Fibroblast of skin of right biceps (primary cell): Measurements from ENCODE around the gene DYSF.

Experiments used
- DNase-seq: peaks from one replicate; pipeline ENCODE4 v3.0.0-alpha.2; 2013

DYSF gene

DNA sequence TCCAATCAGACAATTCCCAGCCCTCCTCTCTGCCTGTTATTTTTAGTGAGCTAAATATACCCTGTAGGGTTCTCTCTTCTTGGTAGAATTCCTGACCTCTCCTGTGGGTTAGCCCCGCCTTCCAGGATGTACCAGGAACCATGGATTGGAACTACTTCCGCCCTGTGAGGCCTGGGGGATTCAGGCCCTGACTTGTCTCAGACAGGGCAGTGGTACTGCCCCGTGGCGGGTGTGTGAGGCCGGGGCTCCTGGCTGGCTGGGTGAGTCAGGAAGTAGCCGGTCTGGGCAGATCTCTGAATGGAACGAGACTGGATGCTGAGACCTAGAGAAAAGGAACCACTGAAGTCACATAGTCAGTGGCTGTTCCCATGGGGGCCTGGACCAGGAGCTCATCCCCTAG lies 50.5 kb downstream of the DYSF start:
- no peak for DNase-seq

DNA sequence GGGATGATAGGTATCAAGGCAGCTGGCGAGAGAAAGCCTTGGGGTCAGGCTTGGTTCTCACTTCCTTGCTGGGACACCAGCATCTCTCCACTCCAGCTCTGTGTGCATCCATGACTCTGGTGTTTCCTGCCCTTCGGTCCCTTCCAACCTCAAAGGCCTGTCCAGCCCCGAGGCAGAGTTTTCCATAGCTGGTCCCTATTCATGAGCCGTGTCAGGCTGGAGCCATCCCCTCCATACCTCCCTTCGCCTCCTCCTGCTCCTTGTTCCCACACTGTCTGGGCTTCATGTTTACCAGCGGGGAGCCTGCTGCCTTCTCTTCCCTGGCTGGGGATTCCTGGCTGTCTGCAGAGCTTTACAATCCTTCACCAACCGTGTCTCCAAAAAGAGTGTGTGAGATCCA lies 51.2 kb downstream of the DYSF start:
- DNase-seq = no peak

DNA sequence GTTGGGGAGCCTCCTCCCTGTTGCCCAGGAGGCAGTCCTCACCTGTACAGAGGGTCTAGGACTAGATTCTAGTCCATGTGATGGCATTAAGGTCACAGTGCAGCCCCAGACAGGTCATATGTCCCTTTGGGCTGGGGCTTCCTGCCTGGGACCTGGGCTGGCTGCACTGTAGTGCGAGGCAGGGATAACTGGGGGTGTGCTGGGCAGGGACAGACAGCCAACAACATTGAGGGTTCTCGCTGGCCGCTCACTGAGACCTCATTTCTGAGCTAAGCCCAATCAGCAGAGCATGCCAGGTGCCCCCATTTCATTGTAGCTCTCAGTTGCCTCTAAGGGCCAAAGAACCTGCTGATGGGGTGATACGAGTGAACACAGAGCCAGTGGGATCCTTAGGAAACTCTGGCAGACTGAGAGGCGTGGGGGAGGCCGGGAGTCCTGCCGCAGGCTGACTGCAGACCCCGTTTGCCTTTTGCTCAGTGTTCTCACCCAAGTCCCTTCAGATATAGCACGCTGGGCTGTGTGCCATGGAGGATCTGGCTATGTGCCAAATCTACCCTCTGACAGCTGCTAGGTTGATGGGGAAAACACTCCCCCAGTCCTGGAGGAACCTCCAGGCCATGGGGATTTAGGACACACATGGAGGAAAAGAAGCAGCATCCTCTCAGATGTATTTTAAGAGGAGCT lies 51.9 kb downstream of the DYSF start:
- no peak for DNase-seq

DNA sequence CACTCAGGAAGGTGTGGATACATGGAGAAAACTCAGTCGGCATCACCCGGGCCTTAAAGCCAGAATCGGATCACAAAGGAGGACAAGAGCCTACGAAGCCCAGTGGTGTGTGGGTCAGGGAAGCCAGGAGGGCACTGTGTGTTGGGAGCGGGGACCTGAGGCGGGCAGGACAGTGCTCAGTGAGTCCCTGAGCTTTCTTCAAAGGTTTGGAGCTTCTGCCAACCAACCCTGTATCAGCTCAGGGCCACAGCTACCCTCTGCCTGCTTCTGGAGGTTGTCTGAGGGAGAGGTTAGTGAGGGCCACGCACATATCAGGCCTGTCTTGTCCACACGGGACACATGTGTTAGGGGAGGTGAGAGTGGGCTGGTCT lies 52.4 kb downstream of the DYSF start:
- DNase-seq = no peak

DNA sequence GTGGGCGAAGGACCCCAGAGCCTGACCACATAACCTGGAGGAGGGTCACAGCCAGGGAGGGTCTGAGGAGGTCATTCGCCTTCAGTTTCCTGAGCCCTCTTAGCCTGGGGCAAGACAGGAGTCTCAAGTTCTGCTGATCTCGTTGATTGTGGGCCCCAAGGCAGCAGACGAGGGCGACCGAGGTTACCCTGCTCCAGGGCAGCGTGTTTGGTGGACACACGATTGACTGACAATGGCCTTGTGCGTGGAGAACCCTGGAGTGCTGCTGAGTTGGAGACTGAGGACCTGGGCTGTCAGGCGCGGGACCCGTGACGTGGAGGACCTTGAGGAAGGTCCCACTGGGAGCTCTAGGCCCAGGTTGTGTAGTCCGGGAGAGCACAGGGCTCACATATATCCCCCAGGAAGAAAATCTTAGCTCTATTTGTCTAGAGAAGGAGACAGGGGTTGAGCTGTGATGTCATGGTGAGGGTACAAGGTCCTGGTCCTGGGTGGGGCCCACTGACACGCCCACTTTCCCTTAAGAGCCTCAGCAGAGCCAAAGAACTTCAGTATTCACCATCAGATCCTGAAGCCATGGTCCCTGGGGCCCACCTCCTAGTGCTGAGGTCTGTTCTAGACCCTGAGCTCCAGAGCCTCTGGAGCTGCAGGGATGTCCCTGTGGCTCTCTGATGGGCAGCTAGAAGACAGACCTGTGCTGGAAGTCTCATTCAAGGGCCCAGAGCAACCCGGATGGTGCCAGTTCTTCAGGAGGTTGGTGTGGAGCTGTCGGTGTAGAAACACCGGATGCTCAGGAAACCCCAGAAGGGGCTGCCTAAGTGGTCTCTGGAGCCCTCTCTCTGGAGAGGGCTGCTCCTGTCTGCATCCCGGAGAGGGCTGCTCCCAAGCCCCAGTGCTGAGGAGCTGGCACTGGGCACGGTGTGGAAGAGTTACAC lies 53.1 kb downstream of the DYSF start:
- no peak for DNase-seq

DNA sequence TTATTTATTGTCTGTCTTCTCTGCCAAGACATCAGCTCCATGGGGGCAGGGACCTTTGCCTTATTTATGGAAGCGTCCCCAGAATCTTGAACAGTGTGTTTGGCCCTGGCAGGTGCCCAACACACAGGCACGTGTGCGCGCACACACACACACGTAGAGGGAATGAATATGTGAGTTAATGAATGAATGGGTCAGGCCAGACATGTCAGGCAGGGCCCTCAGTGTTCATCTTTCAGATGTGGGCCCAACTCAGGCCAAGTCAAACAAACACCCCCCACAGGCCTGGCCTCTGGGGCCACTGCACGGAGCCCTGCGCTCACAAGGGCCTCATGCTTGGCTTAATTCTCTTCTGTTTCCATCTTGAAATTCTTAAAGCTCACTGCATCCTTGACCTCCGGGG lies 54.1 kb downstream of the DYSF start:
- no peak for DNase-seq

DNA sequence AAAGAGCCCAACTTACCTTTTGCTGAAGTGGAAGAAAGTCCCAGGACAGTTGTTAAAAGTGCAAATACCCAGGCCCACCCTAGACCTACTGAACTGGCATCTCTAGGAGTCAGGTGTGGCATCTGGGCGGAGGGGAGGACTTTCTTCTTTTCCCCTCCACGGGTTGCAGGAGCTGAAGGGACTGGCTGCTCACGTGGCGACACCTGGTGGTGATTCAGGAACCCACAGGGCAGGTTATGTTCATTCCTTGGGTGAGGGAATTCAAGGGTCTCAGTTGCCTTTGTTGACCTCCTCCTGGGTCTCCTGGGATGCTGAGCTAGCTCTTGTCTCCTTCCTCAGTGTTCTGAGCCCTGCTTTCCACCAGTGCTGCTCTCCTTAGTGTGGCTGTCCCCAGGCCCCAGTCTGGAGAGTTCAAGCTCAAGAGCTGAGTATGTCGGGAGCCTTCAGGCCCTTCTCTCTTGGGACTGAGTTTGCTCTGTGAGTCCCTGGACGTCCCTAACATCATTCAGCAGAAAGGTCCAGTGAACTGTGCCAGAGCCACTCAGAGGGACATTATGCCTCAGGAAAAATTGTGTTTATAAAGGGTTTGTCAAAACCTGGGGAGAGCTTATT lies 56.9 kb downstream of the DYSF start:
- DNase-seq = peak; percentile 41

DNA sequence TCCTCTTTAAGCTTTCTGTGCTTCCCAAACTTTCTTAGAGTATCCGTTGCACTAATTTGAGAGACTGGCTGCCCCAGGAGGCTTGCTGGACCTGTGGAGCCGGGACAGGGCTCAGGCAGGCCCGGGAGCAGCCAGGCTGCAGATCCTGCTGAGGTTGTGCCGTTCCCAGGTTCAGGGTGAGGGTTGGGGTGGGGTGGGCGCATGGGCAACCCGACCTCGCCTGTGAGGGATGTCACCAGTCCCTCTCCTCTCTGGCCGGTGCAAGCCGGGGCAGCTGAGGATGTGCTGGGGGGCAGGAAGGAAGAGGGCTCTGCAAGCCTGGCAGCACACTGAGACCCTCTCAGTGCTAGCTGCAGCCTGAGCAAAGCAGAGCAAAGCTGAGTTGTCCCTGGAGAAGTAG lies 57.6 kb downstream of the DYSF start:
- DNase-seq = no peak

DNA sequence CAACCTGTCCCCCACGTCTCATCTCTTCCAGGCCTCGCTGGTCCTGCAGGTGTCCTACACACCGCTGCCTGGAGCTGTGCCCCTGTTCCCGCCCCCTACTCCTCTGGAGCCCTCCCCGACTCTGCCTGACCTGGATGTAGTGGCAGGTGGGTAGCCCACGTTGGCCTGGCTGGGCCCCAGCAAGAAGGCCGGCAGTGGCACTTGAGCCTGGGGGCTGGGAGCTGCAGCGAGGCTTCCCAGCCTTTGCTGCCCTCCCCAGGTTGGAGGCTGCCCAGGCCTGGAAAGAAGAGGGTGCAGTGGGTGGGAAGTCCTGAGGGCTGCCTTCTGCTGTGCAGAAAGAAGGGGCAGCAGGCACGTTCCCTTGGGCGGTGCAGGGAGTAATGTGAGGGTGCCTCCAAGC lies 58.4 kb downstream of the DYSF start:
- DNase-seq = no peak

DNA sequence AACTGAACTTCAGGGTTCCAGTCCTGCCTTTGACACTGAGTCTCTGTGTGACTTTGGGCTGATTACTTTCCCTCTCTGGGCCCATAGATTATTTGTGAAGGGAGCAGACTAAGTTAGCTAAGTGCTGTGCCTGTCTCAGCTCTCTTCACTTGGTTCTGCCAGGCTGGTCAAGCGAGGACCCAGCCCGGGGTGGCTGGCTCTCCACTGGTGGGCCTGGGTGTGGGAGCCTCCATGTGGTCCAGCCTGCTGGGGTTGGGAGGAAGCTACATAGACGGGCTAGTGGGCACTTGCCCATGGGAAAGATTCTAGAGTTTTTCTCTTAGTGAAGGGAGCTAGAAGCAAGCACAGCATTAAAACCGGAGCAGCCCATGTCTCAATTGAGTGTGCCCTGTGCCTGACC lies 59.0 kb downstream of the DYSF start:
- no peak for DNase-seq

DNA sequence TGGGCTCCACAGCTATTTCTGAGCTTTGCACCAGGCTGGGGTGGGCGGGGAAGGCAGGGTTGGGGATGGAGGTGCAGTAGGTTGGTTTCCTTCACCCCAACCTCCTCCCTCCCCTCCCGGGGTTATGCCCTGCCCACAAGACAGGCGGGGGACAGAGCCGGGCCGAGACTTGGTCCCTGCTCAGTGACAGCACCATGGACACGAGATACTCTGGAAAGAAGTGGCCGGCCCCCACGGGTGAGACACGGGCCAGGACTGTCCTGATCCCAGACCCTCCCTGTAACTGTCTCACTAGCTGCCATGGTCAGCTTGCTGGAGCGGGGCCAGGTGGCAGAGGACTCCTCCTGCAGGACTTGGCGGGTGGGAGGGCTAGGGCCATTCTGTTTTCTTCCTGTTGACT lies 59.7 kb downstream of the DYSF start:
- no peak for DNase-seq

DNA sequence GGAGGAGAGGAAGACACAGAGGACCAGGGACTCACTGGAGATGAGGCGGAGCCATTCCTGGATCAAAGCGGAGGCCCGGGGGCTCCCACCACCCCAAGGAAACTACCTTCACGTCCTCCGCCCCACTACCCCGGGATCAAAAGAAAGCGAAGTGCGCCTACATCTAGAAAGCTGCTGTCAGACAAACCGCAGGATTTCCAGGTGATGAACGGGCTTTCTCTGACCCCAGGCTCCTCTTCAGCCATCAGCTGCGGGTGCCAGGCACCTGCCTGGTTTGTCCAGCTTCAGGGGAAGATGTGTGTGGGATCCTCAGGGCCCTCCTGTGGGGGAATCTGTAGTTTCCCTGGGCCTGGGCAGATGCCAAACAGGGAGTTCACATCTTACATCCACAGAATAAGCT lies 60.4 kb downstream of the DYSF start:
- DNase-seq = no peak

DNA sequence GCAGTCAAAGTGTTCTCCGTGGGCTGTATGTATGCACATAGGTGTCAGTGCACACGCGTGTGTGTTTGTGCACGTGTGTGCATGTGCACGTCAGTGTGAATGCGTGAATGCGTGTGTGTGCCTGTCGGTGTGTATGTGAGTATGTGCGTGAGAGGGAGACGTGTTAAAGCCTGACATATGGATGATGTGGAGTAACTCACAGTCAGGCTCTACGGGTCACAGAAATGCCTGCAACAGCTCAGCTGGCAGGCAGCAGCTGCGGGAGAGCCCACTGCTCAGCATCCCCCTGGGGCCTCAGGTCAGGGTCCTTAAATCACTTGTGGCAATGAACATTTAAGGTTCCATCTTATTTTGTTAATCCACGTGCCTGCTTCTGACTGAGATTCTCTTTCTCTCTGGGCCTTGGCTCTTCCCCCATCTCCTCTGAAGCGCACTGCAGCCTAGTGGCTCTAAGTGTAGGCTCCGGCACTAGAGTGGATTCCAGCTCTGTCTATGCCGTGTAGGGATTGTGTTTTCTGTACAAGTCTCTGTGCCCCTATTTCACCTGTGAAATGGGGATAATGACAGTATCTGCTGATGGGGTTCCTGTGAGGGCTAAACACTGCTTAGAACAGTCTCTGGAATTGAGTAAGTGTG lies 63.0 kb downstream of the DYSF start:
- no peak for DNase-seq

DNA sequence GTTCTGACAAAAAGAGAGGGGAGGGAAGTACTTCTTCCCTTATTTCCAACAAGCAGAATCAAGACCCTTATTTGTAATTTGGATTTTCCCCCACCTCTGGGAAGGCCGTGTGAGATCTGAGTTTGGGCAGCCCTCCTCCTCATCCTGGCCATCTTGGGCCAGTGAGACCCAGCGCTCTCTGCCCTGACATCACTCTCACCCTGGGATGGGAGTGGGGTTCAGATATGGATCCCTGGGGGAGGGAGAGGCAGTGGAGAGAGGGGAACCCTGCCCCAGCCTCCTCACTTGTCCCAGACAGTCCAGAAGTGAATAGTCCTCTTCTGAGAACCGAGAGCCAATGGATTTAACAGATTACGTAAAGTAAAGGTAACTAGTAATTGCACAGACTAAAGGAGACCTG lies 64.5 kb downstream of the DYSF start:
- DNase-seq = no peak

DNA sequence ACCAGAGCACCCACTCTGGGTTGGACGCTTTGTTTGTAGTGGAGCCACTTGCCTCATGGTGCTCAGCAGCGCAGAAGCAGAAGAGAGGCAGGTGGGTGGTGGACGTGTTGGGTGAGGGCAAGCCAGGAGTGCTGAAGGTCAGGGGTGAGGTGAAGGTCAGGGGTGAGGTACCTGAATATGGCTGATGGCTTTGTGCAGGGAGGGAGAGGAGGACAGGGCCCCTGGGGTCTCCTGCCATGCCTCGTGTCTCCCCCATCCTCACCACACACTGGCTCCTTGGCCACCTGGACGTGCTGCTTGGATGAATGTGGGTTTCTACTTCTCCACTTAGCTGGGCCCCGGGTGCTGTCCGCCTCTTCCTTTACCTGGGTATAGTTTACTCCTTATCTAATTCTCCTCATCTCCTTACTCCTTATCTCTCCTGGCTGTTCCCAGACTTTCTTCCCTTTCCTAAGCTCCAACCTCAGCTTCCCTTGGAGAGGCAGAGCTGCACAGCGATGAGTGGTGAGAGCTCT lies 68.1 kb downstream of the DYSF start:
- no peak for DNase-seq

DNA sequence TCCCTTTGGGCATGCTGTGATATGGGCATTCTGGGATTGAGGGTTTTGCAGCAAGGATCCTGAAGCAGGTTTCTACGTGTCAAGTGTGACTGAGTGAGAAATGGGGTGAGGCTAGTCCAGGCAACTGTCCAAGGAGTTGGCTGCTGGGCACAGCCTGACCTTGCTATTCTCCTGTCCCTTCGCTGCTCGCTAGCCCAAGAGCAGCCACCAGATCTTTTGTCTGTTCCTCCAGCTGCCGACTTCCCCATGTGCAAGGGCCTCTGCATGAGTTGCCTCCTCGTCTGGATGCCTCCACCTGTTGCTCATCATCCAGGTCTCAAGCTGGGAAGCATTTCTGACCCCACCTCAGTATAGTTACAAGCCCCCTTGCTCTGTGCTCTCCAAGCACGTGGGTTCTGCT lies 71.1 kb downstream of the DYSF start:
- DNase-seq = no peak

DNA sequence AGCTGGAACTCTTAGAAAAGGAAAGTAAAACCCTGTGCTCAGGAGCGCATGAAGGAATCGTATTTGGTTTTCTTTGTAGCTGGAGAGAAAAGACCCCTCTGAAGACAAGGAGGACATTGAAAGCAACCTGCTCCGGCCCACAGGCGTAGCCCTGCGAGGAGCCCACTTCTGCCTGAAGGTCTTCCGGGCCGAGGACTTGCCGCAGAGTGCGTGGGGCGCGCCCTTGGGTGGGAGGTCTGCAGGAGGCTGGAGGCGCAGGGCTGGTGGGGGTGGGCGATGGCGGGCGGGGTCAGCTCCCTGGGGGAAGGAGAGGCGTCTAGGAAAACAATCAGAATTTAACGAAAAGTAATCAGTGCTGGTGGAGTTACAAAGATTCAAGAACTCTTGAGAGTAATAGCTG lies 72.8 kb downstream of the DYSF start:
- no peak for DNase-seq

DNA sequence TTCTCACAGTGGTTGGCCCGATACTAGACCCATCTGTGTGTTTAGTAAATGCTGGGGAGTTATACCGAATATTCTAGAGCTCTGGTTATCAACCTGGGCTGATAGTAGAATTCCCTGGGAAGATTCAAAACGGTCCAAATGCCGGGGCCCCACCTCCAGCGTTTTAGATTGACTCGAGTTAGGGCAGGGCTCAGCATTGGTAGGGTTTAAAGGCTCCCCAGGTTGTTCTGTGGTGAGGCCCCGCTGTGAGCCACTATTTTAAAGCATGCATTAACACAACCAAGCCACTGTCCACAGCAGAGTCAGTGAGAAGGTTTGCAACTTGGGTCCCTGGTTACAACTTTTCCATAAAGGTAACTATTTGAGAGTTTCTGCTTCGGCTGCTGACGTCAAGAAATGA lies 73.6 kb downstream of the DYSF start:
- DNase-seq = no peak

DNA sequence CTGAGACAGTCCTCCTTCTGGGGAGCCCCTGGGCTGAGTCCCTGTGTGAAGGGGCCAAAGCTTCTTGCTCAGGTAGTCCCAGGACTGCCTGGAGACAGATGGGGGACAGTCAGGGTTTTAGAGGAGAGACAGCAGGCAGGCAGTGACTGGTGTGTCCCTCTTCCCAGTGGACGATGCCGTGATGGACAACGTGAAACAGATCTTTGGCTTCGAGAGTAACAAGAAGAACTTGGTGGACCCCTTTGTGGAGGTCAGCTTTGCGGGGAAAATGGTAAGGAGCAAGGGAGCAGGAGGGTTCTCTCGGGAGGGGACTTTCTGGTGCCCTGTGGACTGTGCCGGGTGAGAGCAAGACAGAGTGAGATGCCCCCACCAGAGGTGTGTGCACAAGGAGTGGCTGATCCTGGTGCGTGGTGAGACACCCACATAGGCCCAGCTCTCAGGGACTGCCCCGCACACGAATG lies 74.8 kb downstream of the DYSF start:
- DNase-seq = no peak

DNA sequence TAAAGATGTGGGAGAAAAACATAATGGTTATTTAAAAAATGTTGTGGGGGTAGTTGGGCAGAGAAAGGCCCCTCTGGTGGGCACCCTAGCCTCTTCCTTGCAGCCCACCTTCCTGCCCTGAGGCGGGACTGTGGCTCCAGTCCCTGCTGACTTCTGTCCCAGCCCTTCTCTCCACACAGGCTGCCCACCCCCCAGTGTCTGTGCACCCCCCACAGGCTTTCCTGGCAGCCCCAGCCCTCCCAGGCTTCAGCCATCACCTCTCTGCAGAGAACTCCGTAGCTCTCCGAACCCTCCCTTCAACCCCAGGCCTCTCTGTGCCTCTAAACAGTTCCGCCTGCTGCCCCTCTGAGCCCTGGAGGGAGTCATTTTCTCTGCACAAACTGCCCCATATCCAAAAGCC lies 75.4 kb downstream of the DYSF start:
- DNase-seq = no peak

DNA sequence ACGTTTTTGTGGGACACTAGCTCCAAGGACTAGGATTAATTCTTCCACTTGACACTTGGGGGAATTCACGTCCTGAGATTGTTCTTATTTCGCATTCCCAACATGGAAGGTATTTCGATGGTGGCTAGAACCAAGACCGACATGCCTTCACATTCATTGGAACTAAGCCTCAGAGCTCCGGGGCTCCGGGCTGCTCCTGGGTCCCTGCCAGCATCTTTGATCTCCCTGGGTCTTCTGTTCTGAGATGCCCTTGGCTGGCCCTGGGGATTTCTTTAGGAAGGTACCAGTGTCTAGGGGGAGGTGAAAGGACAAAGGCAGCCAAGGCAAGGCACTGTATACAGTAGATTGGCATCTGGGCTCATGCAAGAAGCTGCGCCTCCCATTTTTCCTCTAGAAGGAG lies 76.8 kb downstream of the DYSF start:
- no peak for DNase-seq

DNA sequence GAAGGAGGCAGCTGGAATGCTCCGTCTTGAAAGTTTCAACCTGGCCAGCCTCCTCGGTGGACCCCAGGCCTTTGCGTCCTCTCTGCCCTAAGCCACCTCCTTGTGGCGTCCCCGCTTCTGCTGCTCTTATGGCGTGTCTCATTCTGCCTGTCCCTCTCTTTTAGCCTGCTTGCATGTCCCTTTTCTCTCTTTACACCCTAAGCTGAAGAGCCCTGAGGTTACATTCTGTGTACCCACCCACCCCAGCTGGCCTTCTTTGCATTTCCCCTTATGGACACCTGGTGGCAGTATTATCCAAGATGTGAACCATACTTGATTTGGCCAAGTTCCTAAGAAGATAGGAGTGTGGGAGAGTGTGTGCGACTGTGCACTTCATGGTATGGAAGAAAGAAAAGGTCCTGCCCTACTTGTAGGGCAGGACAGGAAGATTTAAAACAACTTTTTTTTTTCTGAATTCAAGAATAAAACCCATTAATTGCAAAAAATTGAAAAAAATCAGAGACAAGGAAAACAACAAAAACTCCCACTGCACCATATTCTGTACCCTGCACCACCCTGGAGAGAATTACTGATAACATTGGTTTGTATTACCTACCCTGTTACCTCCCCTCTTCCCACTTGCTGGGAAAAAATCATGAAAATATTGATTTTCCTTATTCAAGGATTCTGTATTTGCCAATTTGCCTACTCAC lies 77.4 kb downstream of the DYSF start:
- DNase-seq = peak; percentile 42
